HG03039 (cell line): ENCODE data around the gene TMPRSS4.

Source experiments
- ATAC-seq: cut with Tn5 transposase; IDR thresholded peaks from one replicate; pipeline ENCODE4 v1.9.1; 2021; ENCODE audit warnings: mild to moderate bottlenecking, moderate library complexity; ENCODE audit not compliant: unreplicated experiment

TMPRSS4 gene, protein sequence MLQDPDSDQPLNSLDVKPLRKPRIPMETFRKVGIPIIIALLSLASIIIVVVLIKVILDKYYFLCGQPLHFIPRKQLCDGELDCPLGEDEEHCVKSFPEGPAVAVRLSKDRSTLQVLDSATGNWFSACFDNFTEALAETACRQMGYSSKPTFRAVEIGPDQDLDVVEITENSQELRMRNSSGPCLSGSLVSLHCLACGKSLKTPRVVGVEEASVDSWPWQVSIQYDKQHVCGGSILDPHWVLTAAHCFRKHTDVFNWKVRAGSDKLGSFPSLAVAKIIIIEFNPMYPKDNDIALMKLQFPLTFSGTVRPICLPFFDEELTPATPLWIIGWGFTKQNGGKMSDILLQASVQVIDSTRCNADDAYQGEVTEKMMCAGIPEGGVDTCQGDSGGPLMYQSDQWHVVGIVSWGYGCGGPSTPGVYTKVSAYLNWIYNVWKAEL

GRCh38 chr11:118076754-118077281 lies at the start of gene TMPRSS4:
Gene TMPRSS4 (plus strand): TSS chr11:118077078. CDS start chr11:118077303, 225 bp downstream.
- ATAC-seq: no peak

DNA sequence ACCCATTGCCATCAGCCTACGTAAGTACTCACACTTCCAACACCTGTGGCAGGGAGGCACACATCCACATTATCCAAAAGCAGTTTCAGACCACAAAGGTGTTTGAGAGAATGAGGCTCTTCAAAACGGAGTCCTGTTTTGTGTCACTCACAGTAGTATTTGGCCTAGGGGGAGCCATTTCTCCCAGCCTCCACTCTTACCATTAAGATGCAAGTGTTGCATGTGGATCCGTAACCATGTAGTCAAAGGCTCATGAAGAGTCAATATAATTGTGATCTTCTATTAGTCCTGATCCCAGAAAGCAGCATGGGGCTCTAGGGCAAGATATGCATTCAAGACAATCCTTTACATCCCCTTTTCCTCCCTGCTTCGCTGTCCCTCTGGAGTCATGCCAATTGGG lies 49.2 kb upstream of the TMPRSS4 start:
- no peak for ATAC-seq

DNA sequence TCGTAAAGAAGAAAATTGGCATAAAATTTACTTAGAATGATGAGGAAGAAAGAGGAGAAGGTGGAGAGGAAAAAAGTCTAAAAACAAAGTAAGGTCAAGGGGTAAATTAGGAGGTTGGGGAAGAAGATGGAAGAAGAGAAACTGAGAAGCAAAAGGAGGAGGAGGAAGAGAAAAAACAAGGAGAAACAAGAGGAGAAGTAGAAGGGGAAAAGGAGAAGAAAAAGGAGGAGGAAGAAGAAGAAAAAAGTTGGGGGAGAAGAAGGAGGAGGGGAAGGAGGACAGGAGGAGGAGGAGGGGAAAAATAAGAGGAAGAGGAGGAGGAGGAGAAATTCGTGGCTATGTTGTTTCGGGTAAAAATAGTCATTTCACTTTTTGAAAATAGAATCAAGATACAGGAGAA lies 48.3 kb upstream of the TMPRSS4 start:
- ATAC-seq: no peak

GRCh38 chr11:118033443-118033842 lies 43.4 kb upstream of the TMPRSS4 start:
- no peak for ATAC-seq

DNA sequence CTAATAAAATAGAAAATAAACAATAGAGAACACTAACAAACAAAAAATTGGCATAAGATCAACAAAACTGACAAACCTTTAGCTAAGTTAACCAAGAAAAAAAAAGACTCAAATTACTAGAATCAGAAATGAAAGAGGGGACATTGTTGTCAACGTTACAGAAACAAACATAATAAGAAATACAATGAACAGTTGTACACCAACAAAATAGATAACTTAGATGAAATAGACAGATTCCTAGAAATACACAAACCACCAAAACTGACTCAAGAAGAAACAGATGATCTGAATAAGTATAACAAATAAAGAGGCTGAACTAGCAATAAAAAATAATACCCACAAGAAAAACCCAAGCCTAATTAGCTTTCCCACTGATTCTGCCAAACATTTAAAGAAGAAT lies 34.7 kb upstream of the TMPRSS4 start:
- no peak for ATAC-seq

GRCh38 chr11:118042796-118043195 lies 34.1 kb upstream of the TMPRSS4 start:
- no peak for ATAC-seq

DNA sequence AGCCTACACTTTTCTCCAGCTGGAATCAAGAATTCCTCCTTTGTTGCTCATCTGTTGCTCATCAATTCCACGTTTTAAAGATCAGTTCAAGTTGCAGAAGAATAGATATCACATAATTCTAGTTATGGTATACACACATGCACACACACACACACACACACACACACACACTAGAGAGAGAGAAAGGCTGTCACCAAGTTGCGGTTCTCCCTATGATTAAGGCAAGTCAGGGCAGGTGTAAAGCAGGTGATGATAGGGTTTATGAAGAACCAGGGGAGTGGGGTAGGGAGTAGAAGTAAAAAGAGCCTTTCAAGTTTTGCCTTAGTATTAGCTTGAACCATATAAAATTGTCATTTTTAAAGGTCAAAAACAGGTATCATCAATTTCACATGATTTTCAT lies 31.7 kb upstream of the TMPRSS4 start:
- no peak for ATAC-seq

GRCh38 chr11:118046051-118046963 lies 30.6 kb upstream of the TMPRSS4 start:
- ATAC-seq: no peak

DNA sequence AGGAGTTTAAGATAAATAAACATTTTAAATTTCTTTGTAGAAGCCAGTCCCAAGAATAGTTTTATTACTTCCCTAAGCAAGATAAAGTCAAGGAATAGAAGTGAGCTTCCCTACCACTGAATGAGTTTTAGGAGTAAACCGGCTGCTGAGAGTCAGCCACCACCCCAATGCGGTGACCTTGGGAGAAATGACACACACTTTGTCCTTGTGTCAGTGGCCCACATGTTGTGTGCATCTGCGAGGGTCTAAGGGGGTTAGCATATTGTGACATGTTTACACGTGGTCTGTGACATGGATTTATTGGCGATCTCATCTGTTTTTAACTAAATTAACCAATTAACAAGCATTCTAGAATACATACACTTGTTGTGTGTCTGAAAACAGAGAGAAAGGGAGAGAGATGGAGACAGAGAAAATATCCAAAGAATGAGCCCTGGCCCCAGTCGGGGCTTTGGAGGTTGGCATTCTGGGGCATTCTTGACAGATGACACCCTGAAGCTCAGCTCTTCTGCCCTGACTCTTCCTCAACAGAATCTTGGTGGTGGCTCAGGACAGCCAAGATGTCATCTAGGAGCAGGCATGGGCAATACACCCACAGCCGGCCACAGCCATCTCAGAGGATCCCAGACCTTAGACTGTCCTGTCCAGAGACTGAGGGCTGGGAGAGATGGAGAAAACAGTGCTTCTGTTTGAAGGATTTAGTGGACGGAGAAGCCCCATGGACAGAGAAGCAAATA lies 29.7 kb upstream of the TMPRSS4 start:
- no peak for ATAC-seq

DNA sequence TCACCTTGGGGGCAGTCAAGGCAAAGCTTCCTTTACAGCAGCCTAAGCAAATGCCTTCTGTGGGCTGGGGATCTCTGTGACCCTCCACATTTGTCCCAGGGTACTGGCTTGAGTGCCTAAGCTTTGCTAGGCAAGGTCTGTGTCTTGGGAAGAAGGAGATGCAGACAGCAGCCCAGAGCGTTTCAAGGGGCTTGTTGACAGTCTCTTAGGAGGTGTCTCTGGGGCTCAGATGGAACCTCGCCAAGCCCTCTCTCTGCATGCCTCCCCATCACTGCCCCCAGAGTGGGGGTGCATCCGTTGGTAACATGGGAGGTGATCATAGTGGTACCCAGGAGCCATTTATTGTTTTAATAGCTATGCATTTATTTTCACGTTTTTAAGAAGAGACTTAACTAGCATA lies 29.1 kb upstream of the TMPRSS4 start:
- no peak for ATAC-seq

- ATAC-seq: no peak
These were observed 28.2 kb upstream of the TMPRSS4 start for GRCh38 chr11:118048472-118049370.

DNA sequence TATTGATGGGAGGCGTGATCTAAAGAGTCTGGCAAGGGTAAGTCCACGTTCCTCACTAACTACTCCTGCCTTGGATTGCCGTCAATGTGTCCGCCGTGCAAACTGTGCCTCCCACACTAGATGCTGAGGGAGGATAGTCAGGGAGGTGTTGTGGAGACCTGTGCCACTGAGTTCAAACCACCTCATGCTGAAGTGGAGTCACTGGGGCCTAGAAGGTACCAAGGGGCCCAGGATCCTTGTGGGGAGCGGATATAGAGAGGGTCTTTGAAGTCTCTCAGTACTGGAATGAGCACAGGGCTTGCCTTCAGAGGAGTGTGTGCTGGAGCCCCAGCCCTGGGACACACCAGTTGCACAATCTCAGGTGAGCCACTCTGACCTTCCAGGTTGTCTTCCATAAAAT lies 27.1 kb upstream of the TMPRSS4 start:
- no peak for ATAC-seq

DNA sequence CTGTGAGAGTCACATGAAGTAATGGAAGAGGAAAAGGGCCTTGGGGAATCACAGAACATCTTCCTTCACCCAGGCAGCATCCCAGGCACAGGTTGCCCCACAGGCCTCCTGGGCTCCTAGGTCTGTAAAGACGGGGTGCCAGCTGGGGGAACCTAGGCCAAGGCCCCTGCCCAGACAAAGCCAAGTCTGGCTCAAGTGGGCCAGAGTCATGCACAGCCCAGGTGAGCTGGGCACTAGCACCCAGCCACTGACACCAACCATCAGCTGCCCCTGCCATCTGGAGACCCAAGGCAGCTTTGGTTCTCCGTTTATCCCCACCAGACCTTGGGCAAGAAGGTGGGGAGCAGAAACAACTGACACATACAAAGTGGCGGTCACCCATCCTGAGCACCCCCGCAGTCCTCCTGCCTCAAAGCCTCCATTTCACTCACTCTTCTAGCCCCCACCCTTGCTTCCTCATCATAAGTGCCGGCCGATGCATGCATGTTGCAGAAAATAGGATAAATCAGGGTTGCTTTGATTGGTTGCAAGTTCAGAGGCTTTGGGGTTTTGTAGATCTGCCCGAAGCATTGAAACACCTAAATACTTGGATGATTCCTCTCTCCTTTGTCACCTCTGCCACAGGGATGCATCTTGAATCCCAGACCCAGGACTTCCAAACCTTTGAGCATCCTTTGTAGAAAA lies 26.5 kb upstream of the TMPRSS4 start:
- no peak for ATAC-seq

DNA sequence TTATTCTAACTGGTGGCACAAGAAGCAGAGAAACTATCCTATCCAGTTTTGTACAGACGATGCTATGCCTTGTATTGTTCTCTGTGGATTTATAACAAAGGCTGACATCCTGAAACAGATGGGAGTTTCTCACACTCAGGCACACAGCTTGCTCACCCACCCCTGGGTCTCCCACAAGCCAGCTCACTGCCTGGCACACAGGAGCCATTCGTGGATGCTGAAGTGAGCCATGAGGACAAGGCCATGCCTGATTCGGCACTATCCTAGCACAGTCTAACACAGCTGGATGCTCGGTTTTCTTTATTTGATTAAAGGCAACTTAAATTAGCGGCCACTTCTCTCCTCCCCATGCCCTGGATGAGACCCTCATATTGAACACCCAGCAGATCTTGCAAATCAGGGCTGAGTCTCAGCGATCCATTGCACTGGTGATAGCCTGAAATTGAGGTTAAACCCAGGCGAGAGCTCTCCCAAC lies 25.7 kb upstream of the TMPRSS4 start:
- ATAC-seq: no peak

DNA sequence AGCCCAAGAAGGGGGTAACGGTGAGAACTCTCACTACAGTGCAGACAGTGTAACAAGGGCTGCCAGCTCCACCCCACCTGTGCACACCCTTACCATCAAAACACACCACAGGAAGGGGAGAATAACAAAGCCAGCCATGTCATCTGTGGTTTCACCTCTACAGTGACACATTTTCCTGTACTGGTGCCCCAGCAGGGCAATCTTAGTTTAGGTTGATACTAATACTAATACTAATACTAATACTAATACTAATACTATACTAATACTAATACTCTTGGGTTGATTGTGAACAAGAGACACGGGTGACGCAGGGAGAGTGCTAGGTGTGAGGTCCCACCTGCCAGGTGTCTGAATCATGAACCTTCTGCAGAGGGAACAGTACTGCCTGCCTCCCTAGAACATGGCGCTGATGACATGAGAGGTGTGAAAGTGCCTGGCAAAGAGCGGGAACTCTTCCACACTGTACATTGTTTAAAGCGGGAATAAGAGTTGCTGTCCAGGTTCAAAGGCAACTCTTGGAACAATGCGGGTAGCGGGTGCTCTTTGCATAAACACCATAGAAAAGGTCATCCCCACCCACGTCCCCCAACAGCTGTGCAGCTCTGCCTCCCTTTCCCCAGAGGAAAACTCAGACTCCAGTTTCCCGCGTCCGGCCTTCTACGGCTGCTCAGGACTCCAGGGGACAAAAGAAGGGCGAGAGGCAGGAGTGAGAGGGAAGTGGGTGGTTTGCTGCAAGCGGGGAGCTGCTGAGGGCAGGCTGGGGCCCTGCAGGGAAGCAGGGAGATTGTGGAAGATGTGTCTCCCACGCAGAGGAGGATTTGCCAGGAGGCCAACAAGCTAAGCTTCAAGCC lies 25.0 kb upstream of the TMPRSS4 start:
- ATAC-seq: no peak

DNA sequence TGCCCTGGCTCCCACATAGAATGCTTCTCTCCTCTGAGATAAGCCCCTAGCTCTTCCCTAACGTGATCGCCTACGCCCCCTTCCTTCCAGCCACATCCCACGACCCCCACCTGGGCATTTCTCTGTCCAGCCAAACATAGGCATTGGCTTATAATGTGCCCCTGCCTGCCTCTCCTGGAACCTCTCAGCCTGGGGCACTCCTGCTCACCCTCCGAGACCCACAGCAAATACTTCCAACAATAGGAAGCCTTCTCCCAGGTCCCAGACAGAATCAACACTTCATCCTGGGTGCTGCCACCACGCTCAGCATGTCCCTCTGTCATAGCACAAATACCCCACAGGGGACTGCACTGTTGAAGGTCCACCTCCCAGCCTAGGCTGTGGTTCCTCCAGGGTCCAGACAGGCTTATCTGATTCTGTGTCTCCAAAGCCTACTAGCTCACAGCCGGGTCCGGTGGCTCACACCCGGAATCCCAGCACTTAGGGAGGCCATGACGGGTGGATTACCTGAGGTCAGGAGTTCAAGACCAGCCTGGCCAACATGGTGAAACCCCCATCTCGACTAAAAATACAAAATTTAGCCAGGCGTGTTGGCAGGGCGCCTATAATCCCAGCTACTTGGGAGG lies 24.2 kb upstream of the TMPRSS4 start:
- ATAC-seq: no peak

GRCh38 chr11:118054712-118055640 lies 21.9 kb upstream of the TMPRSS4 start:
- ATAC-seq: no peak
